Left lobe of liver (tissue), 2 donors: Measurements from ENCODE around the gene FAM156A. TPM values are rescaled to one million over a fixed set of nuclear protein-coding genes. Genes with fewer than 3 reads are reported as not detected.
"Not testable (repeated sequence)": the region's sequence is repeated elsewhere in the genome, so short reads cannot be mapped to it uniquely, and the experiment has no call there.

Experiments
- ATAC-seq: fragments of 200-7000 bp; cut with Tn5 transposase; one replicate; pipeline ENCODE4 v1.9.1; 2020; ENCODE audit warnings: mild to moderate bottlenecking, moderate library complexity
- DNase-seq: peaks from one replicate; pipeline ENCODE4 v3.0.0-alpha.2; 2020; ENCODE audit warnings: low spot score
- total RNA-seq: library from RNA; stranded (reverse); gene quantifications from one replicate; pipeline ENCODE4 v1.2.1, GENCODE V29; 2021
- donor health status: DM: no; HTN: no; CAD: no; lungs with moderate emphysema.
- donor health status: DM: no; HTN: yes; CAD: no.

Gene FAM156A
- total RNA-seq, 1 donor from 2014 or later, result 8.7 TPM

DNA sequence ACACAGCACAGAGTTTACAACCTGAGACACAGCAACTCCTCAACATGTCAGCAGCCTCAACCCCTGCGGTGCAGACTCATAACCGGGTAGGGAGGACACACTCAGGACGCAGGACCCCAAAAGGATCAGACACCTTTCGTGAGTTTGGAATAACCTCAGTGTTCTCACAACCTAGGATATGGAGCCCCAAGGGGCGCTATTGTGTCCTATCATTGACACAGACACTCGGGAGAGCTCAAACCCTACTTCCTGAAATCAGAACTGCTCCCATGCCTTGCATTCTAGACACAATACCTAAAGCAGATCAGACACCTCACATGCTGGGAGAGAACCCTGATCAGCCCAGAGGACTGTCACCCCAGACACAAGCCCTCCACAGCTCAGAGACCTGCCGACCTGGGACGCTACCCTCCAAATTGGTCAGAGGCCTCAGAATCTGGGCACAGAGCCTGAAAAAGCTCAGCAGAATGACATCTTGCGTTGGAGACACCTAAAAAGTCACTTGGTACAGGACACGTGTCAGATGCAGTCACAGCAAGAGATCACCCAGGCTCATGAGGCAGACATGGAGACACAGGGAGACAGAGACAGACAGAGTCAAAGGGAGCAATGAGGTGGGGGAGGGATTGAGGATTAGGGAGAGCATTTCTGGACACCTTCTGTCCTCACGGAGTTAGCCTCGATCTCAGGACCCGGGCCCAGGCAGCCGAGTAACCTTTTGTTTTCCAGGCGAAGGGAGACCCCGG, 8.8 kb upstream of the FAM156A start:
- ATAC-seq, DNase-seq: not testable (repeated sequence)

DNA sequence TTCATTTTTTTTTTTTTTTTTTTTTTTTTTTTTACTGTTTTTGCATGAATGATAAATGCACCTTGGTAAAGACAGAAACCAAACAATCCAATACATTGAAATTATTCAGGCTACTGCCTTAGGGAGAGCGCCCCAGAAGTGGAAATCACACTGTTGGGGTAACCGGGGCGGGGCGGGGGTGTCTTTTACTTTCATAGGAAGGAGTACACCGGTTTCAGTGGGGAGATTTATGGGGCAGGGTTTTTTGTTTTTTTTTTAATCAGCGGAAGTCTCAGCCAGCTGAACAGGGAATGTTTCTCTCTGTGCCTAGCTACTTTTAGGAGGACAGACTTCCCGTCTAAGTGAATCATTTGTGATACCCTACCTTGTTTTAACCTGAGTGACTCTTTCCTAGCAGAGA, 643 bp upstream of the FAM156A start:
- not testable (repeated sequence) for ATAC-seq, DNase-seq

DNA sequence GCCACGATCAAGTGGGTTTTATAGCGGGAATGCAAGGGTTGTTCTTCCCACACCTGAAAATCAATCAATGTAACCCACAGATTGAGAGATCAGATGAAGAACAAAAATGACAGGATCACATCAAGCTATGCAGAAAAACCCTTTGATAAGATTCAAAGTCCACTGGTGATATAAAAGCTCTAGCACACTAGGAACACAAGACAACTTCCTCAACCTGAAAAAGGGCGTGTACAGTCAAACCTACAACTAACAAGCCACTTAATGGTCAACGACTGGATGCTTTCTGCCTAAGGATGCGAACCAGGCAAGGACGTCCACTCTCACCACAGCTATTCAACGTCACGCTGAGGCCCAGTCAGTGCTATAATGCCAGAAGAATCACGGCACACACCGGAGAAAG, 8.4 kb downstream of the FAM156A start:
- not testable (repeated sequence) for ATAC-seq, DNase-seq

DNA sequence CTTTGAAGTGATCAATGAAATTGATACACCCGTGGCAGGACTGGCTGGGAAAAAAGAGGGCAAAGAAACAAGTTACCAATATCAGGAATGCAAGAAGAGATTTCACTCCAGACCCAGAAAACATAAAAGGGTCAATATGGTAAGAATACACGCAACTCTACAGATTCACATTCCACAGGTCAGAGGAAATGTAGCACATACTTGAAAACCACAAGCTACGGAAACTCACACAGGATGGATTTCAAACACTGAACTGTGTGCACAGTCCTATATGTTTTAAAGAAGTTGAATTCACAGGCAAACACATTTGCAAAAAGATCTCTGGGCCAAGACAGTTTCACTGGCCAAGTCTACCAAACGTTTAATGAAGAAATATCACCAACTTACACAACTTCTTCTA, 9.0 kb downstream of the FAM156A start:
- not testable (repeated sequence) for DNase-seq, ATAC-seq

DNA sequence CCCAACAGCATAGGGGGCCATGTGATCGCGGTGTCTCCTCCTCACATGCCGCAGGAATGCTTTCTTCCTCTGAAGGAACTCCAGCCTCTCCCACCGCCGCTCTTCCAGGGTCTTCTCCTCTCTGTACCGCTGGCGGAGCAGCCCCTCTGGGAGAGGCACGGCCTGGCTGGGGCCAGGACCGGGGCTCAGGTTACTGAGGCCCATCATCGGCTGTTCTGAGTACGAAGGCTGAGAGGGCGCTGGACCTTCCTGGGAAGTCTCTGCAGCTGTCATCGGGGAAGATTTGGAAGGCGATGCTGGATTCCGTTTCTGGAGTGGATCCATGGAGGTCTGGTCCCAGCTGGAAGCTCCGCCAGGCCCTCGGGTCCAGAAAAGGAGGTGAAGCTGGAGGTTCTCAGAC, 10.1 kb downstream of the FAM156A start:
- not testable (repeated sequence) for ATAC-seq, DNase-seq

DNA sequence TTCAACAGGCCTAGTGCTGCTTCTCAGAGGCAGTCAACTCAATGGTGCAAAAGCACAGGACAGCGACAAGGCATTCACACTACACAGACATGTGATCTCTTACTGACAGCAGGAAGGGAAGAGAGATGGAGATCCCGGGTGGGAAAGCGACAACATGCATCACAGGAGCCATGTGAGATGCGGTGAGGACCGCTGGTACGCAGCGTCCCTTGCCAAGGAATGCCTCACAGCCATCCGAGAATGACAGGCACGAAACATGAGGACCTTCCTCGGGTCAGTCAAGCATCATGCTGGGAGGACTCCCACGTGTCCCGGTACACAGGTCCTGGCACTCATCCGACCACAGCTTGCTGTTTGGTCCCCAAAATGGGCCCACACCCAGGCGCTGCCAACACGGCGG, 10.8 kb downstream of the FAM156A start:
- not testable (repeated sequence) for ATAC-seq, DNase-seq

DNA sequence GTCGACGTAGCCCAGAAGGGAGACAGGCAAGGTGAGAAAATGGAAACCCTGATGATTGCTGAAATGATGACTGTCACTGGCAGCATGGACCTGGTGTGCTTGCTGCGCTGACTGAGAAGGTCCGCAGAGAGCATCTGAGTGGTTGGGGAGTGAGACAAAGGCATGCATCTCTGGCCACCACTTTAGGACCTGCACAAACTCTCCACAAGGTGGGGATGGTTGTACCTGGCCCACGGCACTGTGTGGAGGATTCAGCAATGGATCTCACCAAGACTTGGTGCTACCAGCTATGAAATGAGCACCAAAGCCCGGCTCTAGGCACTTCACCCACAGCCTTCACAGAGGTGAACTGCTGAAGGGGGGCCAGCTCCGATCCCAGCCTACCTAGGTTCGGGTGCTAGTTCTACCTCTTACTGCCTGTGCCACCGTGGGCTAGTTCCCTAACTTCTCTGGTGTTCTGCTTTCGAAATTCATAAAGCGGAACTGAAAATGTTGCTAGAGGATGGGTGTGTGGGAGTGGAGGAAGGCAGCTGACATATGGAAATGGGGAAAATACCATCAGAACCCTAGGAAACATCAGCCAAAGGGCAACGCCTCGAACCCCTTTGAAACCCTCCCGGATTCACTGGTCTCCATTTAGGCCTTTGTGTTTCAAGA, 12.4 kb downstream of the FAM156A start:
- not testable (repeated sequence) for ATAC-seq, DNase-seq

DNA sequence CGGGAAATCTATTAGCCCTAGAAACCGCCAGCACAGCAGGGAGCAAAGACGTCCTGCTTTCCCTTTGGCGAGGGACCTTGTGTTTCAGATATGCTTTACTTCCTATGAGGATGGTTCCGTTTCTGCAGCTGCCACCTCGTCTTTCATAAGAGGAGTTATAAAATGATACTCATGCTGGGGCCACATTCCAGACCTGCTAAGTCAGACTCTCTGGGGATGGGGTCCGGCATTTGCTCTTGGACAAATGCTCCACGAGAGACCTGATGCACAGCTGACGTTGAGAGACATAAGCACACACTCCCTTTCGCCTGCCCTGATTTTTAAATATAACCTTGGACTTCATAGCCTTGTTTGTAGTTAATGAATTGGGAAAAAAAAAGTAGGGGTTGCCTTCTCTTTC, 16.6 kb downstream of the FAM156A start:
- ATAC-seq, DNase-seq: not testable (repeated sequence)

DNA sequence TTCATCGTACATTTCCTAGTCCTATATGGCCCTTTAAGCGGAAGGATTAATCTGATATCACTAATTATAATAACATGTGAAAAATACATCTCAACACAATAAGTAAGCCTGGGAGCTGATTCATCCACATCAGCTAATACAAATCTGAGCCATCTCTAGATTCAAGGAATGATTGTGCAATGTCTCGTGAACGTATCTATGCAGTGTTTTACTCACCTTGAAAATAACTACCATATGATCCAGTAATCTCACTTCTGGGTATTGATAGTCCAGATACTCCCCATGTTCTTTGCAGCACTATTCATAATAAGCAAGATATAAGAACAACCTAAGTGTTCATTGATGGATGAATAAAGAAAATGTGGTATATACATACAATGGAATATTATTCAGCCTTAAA, 17.6 kb downstream of the FAM156A start:
- DNase-seq, ATAC-seq: not testable (repeated sequence)

DNA sequence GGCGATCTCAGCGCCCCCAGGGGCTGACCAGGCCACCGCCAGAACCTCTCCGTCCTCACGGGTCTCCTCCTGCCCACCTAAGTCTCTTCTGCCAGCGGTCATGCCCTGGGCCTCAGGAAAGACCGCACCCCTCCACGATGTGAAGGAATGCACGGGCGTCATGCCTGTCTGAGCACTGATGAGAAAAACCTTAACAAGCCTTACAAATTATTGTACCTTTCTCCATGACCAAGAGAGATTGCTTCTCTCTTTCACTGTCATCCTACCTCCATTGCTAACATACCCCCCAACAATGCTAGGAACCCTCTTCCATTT, 22.9 kb downstream of the FAM156A start:
- not testable (repeated sequence) for DNase-seq
- ATAC-seq, result peak; percentile 1

DNA sequence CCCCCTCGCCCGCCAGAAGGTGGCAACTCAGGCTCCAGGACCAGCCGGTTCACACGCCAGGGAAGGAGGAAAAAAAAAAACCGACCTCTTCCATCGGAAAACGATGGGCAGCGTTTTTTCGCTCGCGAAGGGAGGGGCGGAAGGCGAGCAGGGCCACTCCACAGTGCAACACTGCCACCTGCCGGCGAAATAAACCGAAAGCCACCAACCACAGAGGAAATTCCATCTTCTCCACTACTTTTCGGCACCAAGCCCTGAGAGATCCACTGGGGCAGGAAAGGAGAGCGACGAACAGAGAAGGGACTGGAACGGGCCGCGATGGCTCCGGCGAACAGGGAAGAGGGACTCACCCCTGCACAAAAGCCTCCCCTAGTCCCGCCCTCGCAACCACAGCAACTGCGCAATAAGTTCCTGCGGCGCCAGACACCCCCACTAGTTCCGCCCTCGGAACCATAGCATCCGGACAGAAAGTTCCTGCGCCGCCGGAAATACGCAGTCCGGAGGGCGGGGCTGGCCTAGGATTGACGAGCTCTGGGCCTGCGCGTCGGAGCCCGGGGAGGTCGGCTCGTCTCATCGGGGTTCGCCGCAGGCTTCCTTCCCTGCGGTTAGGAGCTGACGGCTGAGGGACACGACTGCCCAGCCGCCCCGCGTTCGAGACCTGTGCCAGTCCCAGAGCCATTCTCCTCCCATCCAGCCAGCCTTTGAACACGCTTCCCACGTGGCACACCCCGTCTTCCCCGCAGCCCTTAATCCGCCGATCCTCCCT, 23.4 kb downstream of the FAM156A start:
- ATAC-seq (peak; percentile 91), DNase-seq (peak; percentile 91)

DNA sequence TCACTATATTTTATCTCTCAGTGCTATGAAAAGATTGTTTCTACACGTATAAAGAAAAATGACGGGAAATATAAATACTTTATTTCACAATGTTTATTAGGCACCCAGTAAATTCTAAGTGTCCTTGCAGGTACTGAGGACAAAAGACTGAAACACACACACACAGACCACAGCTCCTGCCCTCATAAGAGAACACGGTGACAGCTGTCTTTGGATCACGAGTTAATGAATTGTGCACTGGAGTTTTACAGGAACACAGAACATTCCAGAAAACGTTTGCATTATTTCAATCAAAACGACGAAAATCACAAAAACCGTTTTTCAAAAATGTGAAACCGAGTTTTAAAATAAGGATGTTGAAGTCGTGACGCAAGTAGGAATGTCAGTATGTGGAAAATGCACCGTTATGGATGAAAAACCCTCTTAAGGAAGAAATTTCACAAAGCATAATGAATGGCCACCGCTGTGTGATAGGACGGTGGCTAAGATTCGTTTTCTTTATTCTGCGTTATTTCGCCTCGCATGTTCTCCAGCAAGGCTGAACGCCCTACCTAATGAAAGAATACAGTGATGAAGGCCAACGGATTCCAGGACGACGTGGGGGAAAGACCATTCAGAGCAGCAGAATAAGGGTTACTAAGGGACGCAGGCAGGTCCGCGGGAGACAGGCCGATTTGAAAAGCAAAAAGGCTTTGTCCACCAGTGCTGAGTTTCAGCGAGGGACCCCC, 24.2 kb downstream of the FAM156A start:
- no peak for DNase-seq
- ATAC-seq, result no peak

DNA sequence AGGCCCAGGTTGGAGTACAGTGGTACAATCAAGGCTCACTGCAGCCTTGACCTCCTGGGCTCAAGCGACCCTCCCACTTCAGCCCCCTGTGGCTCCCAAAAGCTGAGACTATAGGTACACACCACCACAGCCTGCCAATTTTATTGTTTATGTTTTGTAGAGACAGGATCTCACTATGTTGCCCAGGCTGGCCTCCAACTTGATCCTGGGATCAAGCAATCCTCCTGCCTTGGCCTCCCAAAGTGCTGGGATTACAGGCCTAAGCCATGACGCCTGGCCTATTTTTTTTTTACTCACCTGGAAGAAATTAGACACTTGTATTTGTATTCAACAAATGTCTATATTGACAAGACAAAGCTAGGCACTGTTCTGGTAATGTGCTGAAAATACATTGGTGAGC, 25.1 kb downstream of the FAM156A start:
- ATAC-seq (no peak), DNase-seq (no peak)

DNA sequence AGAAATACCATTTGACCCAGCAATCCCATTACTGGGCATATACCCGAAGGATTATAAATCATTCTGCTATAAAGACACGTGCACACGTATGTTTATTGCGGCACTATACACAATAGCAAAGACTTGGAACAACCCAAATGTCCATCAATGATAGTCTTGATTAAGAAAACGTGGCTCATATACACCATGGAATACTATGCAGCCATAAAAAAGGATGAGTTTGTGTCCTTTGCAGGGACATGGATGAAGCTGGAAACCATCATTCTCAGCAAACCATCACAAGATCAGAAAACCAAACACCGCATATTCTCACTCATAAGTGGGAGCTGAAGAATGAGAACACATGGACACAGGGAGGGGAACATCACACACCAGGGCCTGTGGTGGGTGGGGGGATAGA, 28.1 kb downstream of the FAM156A start:
- DNase-seq, ATAC-seq: not testable (repeated sequence)

DNA sequence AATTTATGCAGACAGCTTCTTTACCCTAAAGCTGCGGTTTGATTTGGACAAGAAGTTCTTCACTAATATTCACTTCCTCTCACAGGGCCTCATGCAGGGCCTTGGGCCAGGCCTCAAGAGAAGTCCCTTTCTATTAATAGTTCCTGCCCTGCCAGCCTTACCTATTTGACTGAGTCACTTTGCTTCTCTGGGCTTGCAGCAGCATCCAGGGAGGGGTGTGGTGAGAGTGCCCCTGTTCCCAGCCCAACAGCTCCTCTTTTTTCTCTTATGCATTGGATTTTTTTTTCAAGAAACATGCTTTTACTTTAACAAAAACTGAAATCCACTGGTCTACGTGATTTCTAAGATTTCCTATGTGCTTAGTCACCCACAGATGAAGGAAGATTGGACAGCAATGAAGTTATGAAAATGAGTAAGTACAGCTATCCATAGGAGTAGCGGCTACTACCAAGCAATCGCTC, 34.5 kb downstream of the FAM156A start:
- no peak for ATAC-seq
- DNase-seq, result no peak

DNA sequence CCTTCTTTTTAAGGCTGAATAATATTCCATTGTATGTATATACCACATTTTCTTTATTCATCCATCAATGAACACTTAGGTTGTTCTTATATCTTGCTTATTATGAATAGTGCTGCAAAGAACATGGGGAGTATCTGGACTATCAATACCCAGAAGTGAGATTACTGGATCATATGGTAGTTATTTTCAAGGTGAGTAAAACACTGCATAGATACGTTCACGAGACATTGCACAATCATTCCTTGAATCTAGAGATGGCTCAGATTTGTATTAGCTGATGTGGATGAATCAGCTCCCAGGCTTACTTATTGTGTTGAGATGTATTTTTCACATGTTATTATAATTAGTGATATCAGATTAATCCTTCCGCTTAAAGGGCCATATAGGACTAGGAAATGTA, 43.6 kb downstream of the FAM156A start:
- not testable (repeated sequence) for DNase-seq, ATAC-seq

DNA sequence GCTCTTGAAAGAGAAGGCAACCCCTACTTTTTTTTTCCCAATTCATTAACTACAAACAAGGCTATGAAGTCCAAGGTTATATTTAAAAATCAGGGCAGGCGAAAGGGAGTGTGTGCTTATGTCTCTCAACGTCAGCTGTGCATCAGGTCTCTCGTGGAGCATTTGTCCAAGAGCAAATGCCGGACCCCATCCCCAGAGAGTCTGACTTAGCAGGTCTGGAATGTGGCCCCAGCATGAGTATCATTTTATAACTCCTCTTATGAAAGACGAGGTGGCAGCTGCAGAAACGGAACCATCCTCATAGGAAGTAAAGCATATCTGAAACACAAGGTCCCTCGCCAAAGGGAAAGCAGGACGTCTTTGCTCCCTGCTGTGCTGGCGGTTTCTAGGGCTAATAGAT, 44.6 kb downstream of the FAM156A start:
- ATAC-seq, result not testable (repeated sequence)

DNA sequence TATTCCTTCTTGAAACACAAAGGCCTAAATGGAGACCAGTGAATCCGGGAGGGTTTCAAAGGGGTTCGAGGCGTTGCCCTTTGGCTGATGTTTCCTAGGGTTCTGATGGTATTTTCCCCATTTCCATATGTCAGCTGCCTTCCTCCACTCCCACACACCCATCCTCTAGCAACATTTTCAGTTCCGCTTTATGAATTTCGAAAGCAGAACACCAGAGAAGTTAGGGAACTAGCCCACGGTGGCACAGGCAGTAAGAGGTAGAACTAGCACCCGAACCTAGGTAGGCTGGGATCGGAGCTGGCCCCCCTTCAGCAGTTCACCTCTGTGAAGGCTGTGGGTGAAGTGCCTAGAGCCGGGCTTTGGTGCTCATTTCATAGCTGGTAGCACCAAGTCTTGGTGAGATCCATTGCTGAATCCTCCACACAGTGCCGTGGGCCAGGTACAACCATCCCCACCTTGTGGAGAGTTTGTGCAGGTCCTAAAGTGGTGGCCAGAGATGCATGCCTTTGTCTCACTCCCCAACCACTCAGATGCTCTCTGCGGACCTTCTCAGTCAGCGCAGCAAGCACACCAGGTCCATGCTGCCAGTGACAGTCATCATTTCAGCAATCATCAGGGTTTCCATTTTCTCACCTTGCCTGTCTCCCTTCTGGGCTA, 48.9 kb downstream of the FAM156A start:
- not testable (repeated sequence) for DNase-seq, ATAC-seq

More for the DNA sequence above, 44.6 kb downstream of the FAM156A start:
- DNase-seq, result not testable (repeated sequence)

DNA sequence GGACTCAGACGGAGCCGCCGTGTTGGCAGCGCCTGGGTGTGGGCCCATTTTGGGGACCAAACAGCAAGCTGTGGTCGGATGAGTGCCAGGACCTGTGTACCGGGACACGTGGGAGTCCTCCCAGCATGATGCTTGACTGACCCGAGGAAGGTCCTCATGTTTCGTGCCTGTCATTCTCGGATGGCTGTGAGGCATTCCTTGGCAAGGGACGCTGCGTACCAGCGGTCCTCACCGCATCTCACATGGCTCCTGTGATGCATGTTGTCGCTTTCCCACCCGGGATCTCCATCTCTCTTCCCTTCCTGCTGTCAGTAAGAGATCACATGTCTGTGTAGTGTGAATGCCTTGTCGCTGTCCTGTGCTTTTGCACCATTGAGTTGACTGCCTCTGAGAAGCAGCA, 50.4 kb downstream of the FAM156A start:
- not testable (repeated sequence) for ATAC-seq, DNase-seq

DNA sequence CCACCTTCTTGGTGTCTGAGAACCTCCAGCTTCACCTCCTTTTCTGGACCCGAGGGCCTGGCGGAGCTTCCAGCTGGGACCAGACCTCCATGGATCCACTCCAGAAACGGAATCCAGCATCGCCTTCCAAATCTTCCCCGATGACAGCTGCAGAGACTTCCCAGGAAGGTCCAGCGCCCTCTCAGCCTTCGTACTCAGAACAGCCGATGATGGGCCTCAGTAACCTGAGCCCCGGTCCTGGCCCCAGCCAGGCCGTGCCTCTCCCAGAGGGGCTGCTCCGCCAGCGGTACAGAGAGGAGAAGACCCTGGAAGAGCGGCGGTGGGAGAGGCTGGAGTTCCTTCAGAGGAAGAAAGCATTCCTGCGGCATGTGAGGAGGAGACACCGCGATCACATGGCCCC, 51.2 kb downstream of the FAM156A start:
- DNase-seq, ATAC-seq: not testable (repeated sequence)
